ENCODE measurements around the gene CHI3L1.

DNA sequence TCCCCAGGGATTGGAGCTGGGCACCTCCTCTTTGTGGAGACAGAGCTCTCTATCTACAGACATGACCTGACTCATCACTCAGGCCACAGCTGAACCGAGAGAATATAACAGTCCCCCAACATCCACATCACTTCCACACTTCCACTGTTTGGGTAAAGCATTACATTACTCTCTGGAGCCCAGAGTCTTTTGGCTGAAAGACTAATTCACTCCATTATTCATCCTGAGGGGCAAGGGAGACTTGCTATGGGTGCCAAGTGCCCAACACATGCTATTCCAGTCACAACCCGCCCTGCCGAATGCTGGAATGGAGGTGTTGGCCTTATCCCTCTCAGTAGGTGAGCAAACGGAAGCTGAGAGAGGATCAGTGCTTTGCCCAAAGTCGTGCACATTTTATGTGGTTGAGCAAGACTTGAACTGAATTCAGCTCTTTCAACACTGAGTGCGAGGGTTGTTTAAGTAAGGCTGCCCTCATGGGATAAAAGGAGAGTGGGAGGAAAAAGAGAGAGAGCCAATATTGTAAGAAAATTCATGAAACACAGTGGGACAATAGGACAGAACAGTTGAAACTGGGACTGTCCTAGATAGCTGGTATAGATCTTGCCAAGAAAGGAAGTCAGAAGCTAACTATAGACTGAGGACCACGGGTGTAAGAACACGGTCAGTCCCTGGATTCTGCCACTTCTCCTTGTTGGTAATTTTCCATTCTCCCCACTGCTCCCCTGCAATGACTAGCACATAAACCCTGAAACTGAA is 13.5 kb upstream of the CHI3L1 start:
- TF ChIP-seq, protein P1, sequence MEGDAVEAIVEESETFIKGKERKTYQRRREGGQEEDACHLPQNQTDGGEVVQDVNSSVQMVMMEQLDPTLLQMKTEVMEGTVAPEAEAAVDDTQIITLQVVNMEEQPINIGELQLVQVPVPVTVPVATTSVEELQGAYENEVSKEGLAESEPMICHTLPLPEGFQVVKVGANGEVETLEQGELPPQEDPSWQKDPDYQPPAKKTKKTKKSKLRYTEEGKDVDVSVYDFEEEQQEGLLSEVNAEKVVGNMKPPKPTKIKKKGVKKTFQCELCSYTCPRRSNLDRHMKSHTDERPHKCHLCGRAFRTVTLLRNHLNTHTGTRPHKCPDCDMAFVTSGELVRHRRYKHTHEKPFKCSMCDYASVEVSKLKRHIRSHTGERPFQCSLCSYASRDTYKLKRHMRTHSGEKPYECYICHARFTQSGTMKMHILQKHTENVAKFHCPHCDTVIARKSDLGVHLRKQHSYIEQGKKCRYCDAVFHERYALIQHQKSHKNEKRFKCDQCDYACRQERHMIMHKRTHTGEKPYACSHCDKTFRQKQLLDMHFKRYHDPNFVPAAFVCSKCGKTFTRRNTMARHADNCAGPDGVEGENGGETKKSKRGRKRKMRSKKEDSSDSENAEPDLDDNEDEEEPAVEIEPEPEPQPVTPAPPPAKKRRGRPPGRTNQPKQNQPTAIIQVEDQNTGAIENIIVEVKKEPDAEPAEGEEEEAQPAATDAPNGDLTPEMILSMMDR (conservative IDR thresholded peaks at IDR 0.05; ENCODE audit: low read length): no peak
- TF ChIP-seq EZH2phosphoT487 (IDR thresholded peaks at IDR 0.05; ENCODE audit: borderline replicate concordance, low read depth, low read length): no peak
